GM12891 (cell line): ENCODE measurements around the gene ATP2B2.

Experiments used
- DNase-seq: peaks from one replicate; pipeline ENCODE4 v3.0.0; 2011; ENCODE audit warnings: low spot score; ENCODE audit not compliant: insufficient read length
- FAIRE-seq: peaks from 2 replicates; lab custom pipeline; 2011; peaks lifted over from hg19 to GRCh38; lab: Jason Lieb, UNC
- PAX5 ChIP-seq: IDR thresholded peaks from 2 replicates; pipeline ENCODE4 v1.6.1; 2011; ENCODE audit warnings: low read length, moderate library complexity, mild to moderate bottlenecking; ENCODE audit not compliant: insufficient read depth, severe bottlenecking
- POLR2A ChIP-seq: IDR thresholded peaks from 2 replicates; pipeline ENCODE4 v1.6.1; 2011; ENCODE audit warnings: low read depth, low read length, control low read depth
- POLR2AphosphoS5 ChIP-seq: IDR thresholded peaks from 2 replicates; pipeline ENCODE4 v1.6.1; 2011; ENCODE audit warnings: low read depth, low read length, control low read depth
- POU2F2 ChIP-seq: IDR thresholded peaks from 2 replicates; pipeline ENCODE4 v1.6.1; 2011; ENCODE audit warnings: low read depth, mild to moderate bottlenecking, control low read depth, low read length, moderate library complexity
- SPI1 ChIP-seq: IDR thresholded peaks from 2 replicates; pipeline ENCODE4 v1.6.1; 2011; ENCODE audit warnings: low read depth, low read length, control low read depth
- TAF1 ChIP-seq: IDR thresholded peaks from 2 replicates; pipeline ENCODE4 v1.6.1; 2011; ENCODE audit warnings: low read depth, low read length, control low read depth

Gene ATP2B2

DNA sequence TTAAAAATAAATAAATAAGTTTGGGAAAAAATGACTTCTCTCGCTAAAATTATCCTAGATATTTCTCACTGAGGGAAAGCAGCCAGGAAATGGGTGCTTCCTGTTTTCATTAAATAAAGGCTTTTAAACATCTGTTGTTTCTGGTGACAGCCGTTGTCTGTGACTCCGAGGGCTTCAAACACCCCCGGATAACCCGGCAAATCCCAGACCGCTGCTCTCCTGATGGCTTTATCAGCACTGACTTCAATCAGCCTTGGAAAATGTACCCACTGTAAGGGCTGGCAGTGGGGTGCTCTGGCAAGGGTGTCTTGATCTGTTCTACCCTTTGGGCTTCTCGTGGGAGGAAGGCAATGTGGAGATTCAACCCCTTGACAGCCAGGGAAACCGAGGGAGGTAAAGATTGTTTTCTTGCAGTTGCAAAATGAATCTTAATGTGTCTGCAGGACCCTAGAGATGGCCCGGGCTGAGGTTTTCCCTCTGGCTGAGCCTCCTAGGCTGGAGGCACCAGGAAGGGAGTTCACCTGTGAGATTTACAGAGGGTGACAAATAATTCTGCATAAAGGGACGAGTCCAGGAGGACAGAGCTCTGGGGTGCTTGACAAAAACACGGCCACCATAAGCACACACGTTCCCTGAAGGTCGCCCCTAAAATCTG lies 150.9 kb downstream of the ATP2B2 start:
- TF ChIP-seq TAF1 (no peak), POLR2AphosphoS5 (no peak), PAX5 (no peak), POLR2A (no peak), POU2F2 (no peak), SPI1 (no peak)
- DNase-seq: no peak
- FAIRE-seq: no peak

DNA sequence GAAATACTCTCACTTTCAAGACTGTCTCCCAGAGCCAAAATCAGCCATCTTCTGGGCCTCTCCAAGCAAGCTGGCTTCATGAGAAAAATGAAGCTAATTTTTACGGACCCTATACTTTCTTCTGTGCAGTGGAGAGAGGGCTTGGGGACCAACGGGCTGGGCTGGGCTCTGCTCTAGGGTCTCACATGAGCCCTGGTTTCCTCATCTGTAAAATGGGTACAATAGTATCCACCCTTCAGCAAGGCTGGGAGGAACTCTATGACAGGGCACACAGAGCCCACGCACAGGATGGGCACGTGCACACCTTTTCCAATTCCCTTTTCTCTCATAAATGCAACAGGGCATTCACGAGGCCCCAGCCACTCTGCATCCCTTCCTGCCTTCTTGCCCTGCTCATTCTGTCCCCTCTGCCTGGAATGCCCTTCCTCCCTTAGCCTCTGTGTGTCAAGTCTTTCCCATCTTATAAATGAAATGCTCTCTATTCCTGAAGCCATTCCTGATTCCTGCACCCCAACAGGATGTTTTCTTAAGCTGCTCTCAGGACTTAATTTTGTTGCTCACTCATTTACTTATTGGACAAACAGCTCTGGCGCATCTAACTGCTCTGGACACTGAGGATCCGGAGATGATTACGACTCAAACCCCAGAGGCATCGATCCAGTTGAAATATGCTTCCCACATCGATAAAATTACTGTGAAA lies 151.6 kb downstream of the ATP2B2 start:
- DNase-seq (no peak), FAIRE-seq (no peak)
- TF ChIP-seq POLR2AphosphoS5 (no peak), SPI1 (no peak), POLR2A (no peak), POU2F2 (no peak), TAF1 (no peak), PAX5 (no peak)

DNA sequence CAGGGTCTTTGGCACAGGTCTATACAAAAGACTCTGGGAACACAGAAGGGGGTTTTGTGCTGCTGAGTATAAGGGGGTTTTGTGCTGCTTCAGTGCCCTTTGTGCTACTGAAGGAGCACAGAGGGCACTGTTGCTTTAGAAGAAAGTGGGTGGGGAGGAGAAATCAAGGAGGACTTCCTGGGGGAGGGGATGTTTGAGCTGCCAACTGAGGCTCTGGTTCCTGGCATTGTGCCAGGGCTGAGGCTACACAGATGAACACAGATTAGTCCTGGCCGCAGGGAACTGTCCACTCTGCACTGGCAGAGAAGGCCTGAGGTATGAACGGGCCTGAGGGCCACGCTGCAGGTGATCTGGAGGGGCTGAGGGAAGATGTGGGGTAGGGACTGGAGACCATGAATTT lies 152.2 kb downstream of the ATP2B2 start:
- TF ChIP-seq PAX5 (no peak), POLR2AphosphoS5 (no peak), POLR2A (no peak), SPI1 (no peak), POU2F2 (no peak), TAF1 (no peak)
- FAIRE-seq (no peak), DNase-seq (no peak)

DNA sequence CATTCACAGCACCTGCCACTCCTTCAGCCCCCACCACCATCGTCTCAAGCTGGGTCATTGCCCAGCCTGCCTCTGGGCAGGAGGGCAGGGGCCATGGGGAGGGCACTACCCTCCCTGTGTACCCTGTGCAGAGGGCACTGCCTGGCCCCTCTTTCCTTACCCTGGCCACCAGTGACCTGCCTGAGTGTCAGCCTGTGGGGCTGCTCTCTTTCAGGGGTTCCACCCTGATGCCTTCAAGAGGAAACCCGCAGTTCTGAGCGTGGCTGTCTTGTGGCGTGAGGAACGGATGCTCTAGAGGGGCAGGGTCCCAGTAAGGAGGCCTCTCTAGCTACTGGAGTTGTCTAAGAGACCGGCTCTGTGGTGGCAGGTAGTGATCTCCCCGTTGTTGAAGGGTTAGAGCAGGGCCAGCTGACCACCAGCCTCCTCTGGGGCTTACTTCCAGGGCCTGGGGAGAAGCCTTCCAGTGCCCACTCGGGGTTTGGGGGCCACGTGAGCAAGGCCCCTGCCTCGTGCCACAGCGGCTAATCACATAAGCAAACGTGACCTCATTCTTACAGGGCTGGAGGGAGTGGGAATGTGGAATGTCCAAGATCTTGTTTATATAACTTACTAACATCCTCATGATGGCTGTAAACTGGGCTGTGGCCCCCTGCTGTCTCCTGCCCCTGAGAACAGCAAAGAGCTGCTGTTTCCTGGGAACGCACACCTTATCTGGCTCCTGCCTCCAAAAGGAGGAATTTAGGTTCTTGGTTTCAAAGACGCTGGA lies 153.1 kb downstream of the ATP2B2 start:
- no peak for DNase-seq

DNA sequence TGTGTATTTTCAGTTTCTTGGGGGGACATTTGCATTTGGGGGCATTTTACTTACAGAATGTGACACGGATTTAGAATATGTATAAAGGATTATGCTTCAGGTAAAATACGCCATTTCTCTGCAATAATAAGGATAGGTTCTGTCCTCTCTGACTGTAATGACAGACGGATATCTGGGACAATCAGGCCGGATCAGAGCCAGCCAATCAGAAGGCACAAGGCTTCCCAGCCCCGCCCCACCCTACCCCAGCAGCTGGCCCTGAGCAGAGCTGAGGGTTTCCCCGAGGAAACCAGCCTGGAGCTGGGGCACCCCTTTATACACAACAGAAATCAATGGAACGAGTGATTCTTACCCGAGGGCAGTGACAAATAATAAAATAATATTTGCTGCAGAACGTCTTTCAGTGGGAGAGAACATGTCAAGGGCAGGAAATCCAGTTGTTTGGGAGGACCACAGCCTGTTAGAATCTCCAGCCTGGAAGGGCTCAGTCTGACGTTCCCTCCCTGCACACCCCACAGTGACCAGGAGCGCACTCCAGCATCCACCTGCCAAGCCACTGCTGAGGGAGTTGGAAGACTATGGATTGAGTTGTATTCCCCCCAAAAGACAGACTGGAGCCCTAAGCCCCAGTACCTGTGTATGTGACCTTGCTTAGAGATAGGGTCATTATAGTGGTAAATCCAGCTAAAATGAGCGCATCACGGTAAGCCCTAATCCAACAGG lies 154.2 kb downstream of the ATP2B2 start:
- no peak for FAIRE-seq
- TF ChIP-seq POLR2A: no peak
- DNase-seq: no peak

More for the DNA sequence above, 153.1 kb downstream of the ATP2B2 start:
- no peak for FAIRE-seq
- no peak for TF ChIP-seq PAX5
- no peak for TF ChIP-seq POLR2AphosphoS5
- no peak for TF ChIP-seq POLR2A

DNA sequence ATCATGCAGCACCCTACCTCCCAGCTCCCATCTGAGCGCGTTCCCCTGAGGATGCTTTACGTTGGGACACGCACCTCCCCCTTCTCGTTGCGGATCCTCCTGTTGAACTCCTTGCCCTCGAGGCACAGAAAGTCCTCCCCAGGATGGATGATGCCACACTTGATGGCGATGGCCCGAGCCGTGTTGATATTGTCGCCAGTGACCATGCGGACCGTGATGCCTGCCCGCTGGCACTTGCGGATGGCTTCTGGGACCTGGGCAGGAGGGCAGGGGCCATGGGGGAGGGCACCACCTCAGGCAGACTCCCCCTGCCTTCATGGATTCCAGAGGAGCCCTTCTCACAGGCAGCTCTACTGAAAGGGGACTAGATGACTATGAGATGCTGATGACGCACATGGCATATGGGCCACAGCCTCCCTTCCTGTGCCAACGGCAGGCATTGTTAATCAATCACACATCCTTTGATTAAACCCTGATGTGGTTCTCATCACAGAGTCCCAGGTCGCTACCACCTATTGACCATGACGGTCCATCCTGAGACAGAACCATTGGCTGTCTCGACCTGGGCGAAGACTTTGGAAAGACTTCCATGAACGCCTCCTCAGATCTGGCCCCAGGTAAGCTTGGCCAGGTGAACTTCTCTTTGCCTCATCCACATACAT lies 154.9 kb downstream of the ATP2B2 start:
- TF ChIP-seq SPI1: no peak
- TF ChIP-seq TAF1: no peak
- no peak for TF ChIP-seq POU2F2
- TF ChIP-seq POLR2A: no peak
- no peak for TF ChIP-seq PAX5
- TF ChIP-seq POLR2AphosphoS5: no peak
- no peak for FAIRE-seq

DNA sequence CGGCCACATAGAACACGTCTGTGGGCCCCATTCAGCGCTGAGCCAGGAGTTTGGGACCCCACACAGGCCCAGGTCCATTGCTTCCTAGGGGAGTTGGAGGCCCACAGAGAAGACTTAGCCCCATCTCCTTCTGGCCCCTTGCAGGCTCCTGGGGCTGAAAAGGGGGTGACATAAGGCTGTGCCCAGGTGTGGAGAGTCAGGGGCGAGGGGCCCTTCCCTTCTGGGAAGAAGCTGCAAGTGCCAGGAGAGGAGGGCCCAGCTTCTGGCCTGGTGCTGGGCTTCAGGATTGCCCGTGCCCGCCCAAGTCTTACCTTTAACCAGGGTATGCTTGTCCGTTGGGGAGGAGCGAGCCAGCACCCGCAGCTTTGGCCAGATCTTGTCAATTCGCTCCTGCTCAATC lies 155.6 kb downstream of the ATP2B2 start:
- no peak for DNase-seq
- TF ChIP-seq SPI1 (no peak), POU2F2 (no peak), POLR2AphosphoS5 (no peak), POLR2A (no peak), TAF1 (no peak)
- FAIRE-seq: no peak

More for the DNA sequence above, 154.9 kb downstream of the ATP2B2 start:
- DNase-seq: no peak

DNA sequence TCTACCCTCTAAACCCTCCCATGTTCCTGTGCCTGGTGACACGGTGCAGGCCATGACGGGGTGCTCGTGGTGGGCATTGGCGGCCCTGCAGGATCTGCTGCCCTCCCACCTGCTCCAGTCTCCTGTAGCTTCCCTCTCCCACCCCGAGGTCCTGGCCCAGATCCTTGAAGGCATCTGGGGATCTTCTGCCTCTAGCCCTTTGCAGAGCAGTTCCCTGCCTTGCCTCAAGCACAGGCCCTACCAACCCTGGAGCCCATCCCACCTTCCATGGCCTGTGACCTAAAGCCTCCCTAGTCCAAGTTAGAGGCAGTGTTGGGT lies 157.0 kb downstream of the ATP2B2 start:
- FAIRE-seq (no peak), DNase-seq (no peak)
- TF ChIP-seq POLR2A (no peak), POLR2AphosphoS5 (no peak), POU2F2 (no peak), SPI1 (no peak), PAX5 (no peak), TAF1 (no peak)
